K562 (cell line): ENCODE measurements around the gene NFATC1. TPM values are rescaled to one million over a fixed set of nuclear protein-coding genes. Genes with fewer than 3 reads are reported as not detected.

ENCODE experiments used
- ATAC-seq: fragments of 200-7000 bp; cut with Tn5 transposase; 3 replicates; pipeline ENCODE4 v1.9.1; 2020; ENCODE audit warnings: moderate library complexity
- BruUV-seq: library from RNA; stranded (reverse); fragments of 400-500 nt; replicated peaks from 2 replicates; lab custom pipeline; 2021; lab: Mats Ljungman, UMichigan
- CTCF ChIA-PET: fragments of 300-600 bp; formaldehyde crosslinking; extraction: SDS; loops from one replicate; lab custom pipeline; 2021; ENCODE audit warnings: low intra/inter-chr PET ratio; lab: Yijun Ruan, JAX
- POLR2A ChIA-PET: fragments of 300-600, 350-650 bp; sonication (Branson Sonifier 250); formaldehyde crosslinking; extraction: SDS; loops from one replicate; lab custom pipeline; 2021; ENCODE audit warnings: antibody characterized with exemption, inconsistent platforms; lab: Yijun Ruan, JAX
- DNase-seq, 4 experiments: peaks; one replicate each; pipeline versions ENCODE4 v3.0.0 to v3.0.0-alpha.2; 2011 to 2018; ENCODE audit warnings: low spot score in 3 of 4, mixed read lengths in 3 of 4; ENCODE audit errors: extremely low read depth in 1 of 4
- FAIRE-seq: peaks from 2 replicates; lab custom pipeline; 2011; peaks lifted over from hg19 to GRCh38; lab: Jason Lieb, UNC
- H2AFZ ChIP-seq: 2 replicates; pipeline ENCODE4 v1.6.0; 2011; ENCODE audit warnings: low read depth, low read length, control low read depth, inconsistent platforms
- H3K27ac ChIP-seq: fragments of 200-600 bp; 3 replicates; pipeline ENCODE4 v1.8.0; 2011; ENCODE audit warnings: low read depth, mild to moderate bottlenecking, control low read depth, inconsistent platforms, low read length, moderate library complexity, mixed read lengths; ENCODE audit errors: extremely low read depth
- H3K27me3 ChIP-seq, 2 experiments: fragments of 300-600 bp in 1 of 2; 2 replicates in 1 of 2; 3 replicates in 1 of 2; pipeline versions ENCODE4 v1.6.0 to v1.8.0; 2011; ENCODE audit warnings: inconsistent platforms in 2 of 2, low read length in 2 of 2, mild to moderate bottlenecking in 1 of 2, mixed read lengths in 1 of 2, moderate library complexity in 1 of 2; ENCODE audit not compliant: control insufficient read depth in 2 of 2, insufficient read depth in 2 of 2
- H3K36me3 ChIP-seq: fragments of 300-600 bp; 3 replicates; pipeline ENCODE4 v1.8.0; 2011; ENCODE audit warnings: mild to moderate bottlenecking, low read length, inconsistent platforms; ENCODE audit not compliant: control insufficient read depth, insufficient read depth
- H3K4me1 ChIP-seq, 2 experiments: fragments of 200-600 bp in 1 of 2; replicated peaks in 1 of 2; 2 replicates in 1 of 2; 3 replicates in 1 of 2; pipeline versions ENCODE4 v1.5.1 to v1.8.0; 2011; ENCODE audit warnings: inconsistent platforms in 2 of 2, low read length in 2 of 2, mild to moderate bottlenecking in 1 of 2, mixed read lengths in 1 of 2, moderate library complexity in 1 of 2; ENCODE audit not compliant: control insufficient read depth in 2 of 2, insufficient read depth in 2 of 2
- H3K4me2 ChIP-seq: 2 replicates; pipeline ENCODE4 v1.6.1; 2011; ENCODE audit warnings: low read length, control low read depth, inconsistent platforms, mixed read lengths; ENCODE audit not compliant: insufficient read depth
- H3K4me3 ChIP-seq: fragments of 200-600 bp; sonication (generic), shearing (Covaris generic); 2 replicates; pipeline ENCODE4 v1.5.1; 2016; ENCODE audit warnings: control low read depth, inconsistent platforms
- H3K79me2 ChIP-seq: fragments of 200-600 bp; 3 replicates; pipeline ENCODE4 v1.8.0; 2011; ENCODE audit warnings: low read length, inconsistent platforms; ENCODE audit not compliant: control insufficient read depth, insufficient read depth
- H3K9ac ChIP-seq, 2 experiments: 2 replicates each; pipeline versions ENCODE4 v1.6.0 to v1.6.1; 2011; ENCODE audit warnings: low read depth in 2 of 2, low read length in 2 of 2, control low read depth in 1 of 2, inconsistent platforms in 1 of 2, mild to moderate bottlenecking in 1 of 2, mixed read lengths in 1 of 2; ENCODE audit not compliant: insufficient read depth in 1 of 2
- H3K9me1 ChIP-seq: one replicate; pipeline ENCODE4 v1.6.0; 2011; ENCODE audit warnings: inconsistent platforms, mild to moderate bottlenecking, low read length, moderate library complexity; ENCODE audit not compliant: control insufficient read depth, insufficient read depth
- H3K9me3 ChIP-seq: replicated peaks from 2 replicates; pipeline ENCODE4 v1.5.1; 2011; ENCODE audit warnings: low read depth, low read length, inconsistent platforms; ENCODE audit not compliant: control insufficient read depth, insufficient read depth
- H4K20me1 ChIP-seq: replicated peaks from 2 replicates; pipeline ENCODE4 v1.6.1; 2011; ENCODE audit warnings: low read length, inconsistent platforms, mixed read lengths; ENCODE audit not compliant: control insufficient read depth, insufficient read depth
- BACH1 ChIP-seq: fragments of 200-800 bp; sonication (Bioruptor generic); IDR thresholded peaks from 2 replicates; pipeline ENCODE4 v1.6.1; 2016; ENCODE audit warnings: missing genetic modification characterization, missing compliant biosample characterization
- ELF2 ChIP-seq: fragments of 250-450 bp; sonication (Bioruptor Pico); IDR thresholded peaks from 2 replicates; pipeline ENCODE4 v1.5.0; 2021; ENCODE audit warnings: mild to moderate bottlenecking
- HINFP ChIP-seq: fragments of 450-650 bp; conservative IDR thresholded peaks from 2 replicates; pipeline ENCODE4 v1.6.1; 2016; ENCODE audit warnings: missing genetic modification characterization, low read depth, mild to moderate bottlenecking, control low read depth, missing compliant biosample characterization
- KDM1A ChIP-seq, 2 experiments: fragments of 450-650 bp; IDR thresholded peaks; 2 replicates each; pipeline ENCODE4 v1.6.1; 2016; ENCODE audit warnings: mild to moderate bottlenecking in 2 of 2
- NFIX ChIP-seq: fragments of 250-450 bp; sonication (Bioruptor Pico); IDR thresholded peaks from 2 replicates; pipeline ENCODE4 v1.4.0; 2020; ENCODE audit warnings: low read depth, mild to moderate bottlenecking, moderate library complexity
- SETDB1 ChIP-seq: IDR thresholded peaks from one replicate; pipeline ENCODE4 v1.6.1; 2012; ENCODE audit warnings: low read length, control low read depth, inconsistent platforms
- SMARCC2 ChIP-seq: fragments of 450-650 bp; IDR thresholded peaks from 2 replicates; pipeline ENCODE4 v1.6.1; 2017; ENCODE audit warnings: antibody characterized with exemption, moderate library complexity, mild to moderate bottlenecking, low read depth
- ZFP36 ChIP-seq: fragments of 150-350 bp; IDR thresholded peaks from 2 replicates; pipeline ENCODE4 v1.6.1; 2018; ENCODE audit warnings: low read length, low read depth; ENCODE audit not compliant: partially characterized antibody
- ZFX ChIP-seq: sonication (generic); formaldehyde crosslinking; IDR thresholded peaks from 2 replicates; pipeline ENCODE4 v1.8.0; 2022; ENCODE audit warnings: mild to moderate bottlenecking, missing genetic modification reagents, moderate library complexity
- ZNF24 ChIP-seq: fragments of 450-650 bp; IDR thresholded peaks from 2 replicates; pipeline ENCODE4 v1.6.1; 2016
- ZNF561 ChIP-seq: fragments of 450-650 bp; formaldehyde crosslinking; conservative IDR thresholded peaks from 2 replicates; pipeline ENCODE4 v1.4.0; 2020; ENCODE audit warnings: mild to moderate bottlenecking, moderate library complexity
- WGBS: fragments of 100-300 bp; shearing (Covaris generic); methylation state at CpG from one replicate; pipeline ENCODE4 v1.1.6; 2016; ENCODE audit warnings: low coverage, mixed read lengths; ENCODE audit not compliant: insufficient coverage; ENCODE audit errors: missing lambda C conversion rate; 5-methylcytosine and 5-hydroxymethylcytosine counted together
- in situ Hi-C: fragments of 300-500 bp; cut with MboI; formaldehyde crosslinking; loops from 4 replicates; pipeline ENCODE4 v1.15.0; 2018; ENCODE audit warnings: inconsistent platforms, mixed read lengths
- intact Hi-C: fragments of 100-400 bp; cut with micrococcal nuclease; formaldehyde crosslinking; loops from 2 replicates; pipeline ENCODE4 v1.14.2; 2022
- polyA plus RNA-seq, 8 experiments: library from polyadenylated mRNA; depleted of rRNA in 4 of 8; stranded (reverse) in 5 of 8; unstranded in 3 of 8; fragments of >200 nt; fragmentation: Nextera tagmentation in 2 of 8; fragmentation: Illumina TruSeq in 1 of 8; extraction: Ambion mirVana in 2 of 8; extraction: Trizol in 1 of 8; gene quantifications; 2 replicates each; pipeline versions ENCODE4 v1.2.1 to v1.2.3, GENCODE V29; 2011 to 2014; ENCODE audit warnings: inconsistent platforms in 1 of 8, missing spikeins in 1 of 8
- total RNA-seq, 7 experiments: library from RNA; depleted of rRNA in 6 of 7; stranded (reverse); fragments of >200 nt in 6 of 7; fragmentation: Illumina TruSeq in 2 of 7; extraction: Trizol in 2 of 7; gene quantifications; 2 replicates each; pipeline versions ENCODE4 v1.2.1 to v1.2.3, GENCODE V29; 2011 to 2021; ENCODE audit warnings: low replicate concordance in 1 of 7

Gene NFATC1
- total and polyA plus RNA-seq, 9 of the 15 experiments (the other 6 are each of a cell fraction or from before 2014, with no cell fraction given) = 1.1 to 16.4 (median 2.5) TPM

DNA sequence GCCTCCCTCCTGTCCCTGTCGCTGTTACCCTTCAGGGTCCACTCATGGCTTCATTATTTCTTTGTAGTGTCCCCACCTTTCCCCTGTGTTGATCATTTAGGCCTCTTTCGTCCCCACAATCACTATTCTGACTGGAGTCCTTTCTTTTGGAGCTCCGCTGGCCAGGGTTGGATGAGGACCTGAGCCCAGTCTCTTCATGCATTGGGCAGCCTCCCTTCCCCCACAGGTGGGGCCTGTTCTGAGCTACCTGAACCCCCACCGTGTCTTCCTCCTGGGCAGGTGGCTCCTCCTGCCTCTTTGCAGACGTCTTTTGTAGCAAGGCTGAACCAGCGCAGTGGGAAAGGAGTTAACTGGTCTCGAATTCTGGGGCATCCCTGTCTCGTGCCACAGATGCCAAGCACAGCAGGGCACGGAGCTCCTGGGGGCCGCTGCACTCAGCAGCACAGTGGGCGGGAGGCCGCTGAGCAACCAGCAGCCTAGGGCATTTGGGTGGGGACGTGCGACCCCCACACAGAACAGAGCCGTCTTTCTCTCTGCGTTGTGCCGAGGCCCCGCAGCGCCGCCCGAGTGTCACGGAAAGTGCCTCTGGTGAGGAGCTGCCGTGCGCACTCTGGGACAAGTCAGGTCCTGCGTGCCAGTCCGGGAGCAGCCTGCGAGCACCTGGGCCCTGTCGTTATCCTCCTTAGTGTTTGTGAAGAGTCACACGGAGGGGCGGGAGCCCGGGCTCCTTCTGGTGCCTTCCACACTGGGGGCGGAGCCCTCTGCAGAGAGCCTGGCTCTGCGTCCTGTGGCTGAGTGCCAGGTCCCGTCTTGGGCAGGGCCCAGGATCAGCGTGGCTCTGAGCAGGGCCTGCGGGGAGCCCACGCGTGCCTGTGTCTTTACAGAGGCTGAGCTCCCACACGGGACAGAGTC, 130.1 kb downstream of the NFATC1 start:
- CTCF ChIA-PET = no interaction called here
- intact Hi-C loops = loop anchor here (5.0 kb wide), 2 partner anchors 116 to 129 kb away; partner anchors contain the start of gene NFATC1
- Histone ChIP-seq H3K4me3 (no peak overlapping the region), H3K27ac (no peak overlapping the region), H3K9ac (no peak overlapping the region), H3K79me2 (no peaks in the 10 kb centered on the region), H3K36me3 (peaks cover 11% of the 10 kb centered on the region; the same call in 1 of the 3 replicates), H3K9me1 (no peaks in the 10 kb centered on the region), H3K4me2 (no peak overlapping the region)
- ATAC-seq (no peak), FAIRE-seq (no peak)
- no TSS peak for BruUV-seq
- POLR2A ChIA-PET = no interaction called here
- TF ChIP-seq KDM1A (IDR thresholded peaks at IDR 0.05) (no peak), ELF2 (CRISPR knock-in tag) (no peak), BACH1 (tag) (no peak), SETDB1 (no peak), ZFX (CRISPR knock-in tag) (no peak), NFIX (CRISPR knock-in tag) (no peak), ZNF24 (no peak), SMARCC2 (no peak), ZFP36 (no peak), HINFP (no peak), ZNF561 (CRISPR knock-in tag) (no peak)
- TF ChIP-seq, all 486 proteins: peak for 0
- no peaks in the 10 kb centered on the region for H3K27me3 ChIP-seq
- no peaks in the 10 kb centered on the region for H3K9me3 ChIP-seq
- H4K20me1 ChIP-seq = peaks cover 4% of the 10 kb centered on the region; the same call in 1 of the 2 replicates
- peaks cover 0 to 34% of the 10 kb centered on the region in 2 experiments; a peak in 2 of 5 replicates for H3K4me1 ChIP-seq
- WGBS = 93% methylated on average over 17 of the region's 39 CpGs
- H2AFZ ChIP-seq = no peak overlapping the region
- DNase-seq = no peak
- in situ Hi-C loops = loop anchor here (5.0 kb wide), 1 partner anchor 144 kb away; no protein-coding TSS in a partner anchor
